OCI-LY1 (cell line): Measurements from ENCODE around the gene A2ML1.

Experiments used
- EZH2 ChIP-seq: fragments of 200-600 bp; sonication (generic), shearing (Covaris generic); IDR thresholded peaks from 2 replicates; pipeline ENCODE4 v1.8.0; 2017; ENCODE audit warnings: borderline replicate concordance, mixed run types, mild to moderate bottlenecking, antibody characterized with exemption, low read length, moderate library complexity, mixed read lengths
- TF ChIP-seq, protein P1 (sequence below): fragments of 200-600 bp; sonication (generic), shearing (Covaris generic); IDR thresholded peaks from 2 replicates; pipeline ENCODE4 v1.5.1; 2017; ENCODE audit warnings: mild to moderate bottlenecking, antibody characterized with exemption, low read length, moderate library complexity, mixed read lengths

DNA sequence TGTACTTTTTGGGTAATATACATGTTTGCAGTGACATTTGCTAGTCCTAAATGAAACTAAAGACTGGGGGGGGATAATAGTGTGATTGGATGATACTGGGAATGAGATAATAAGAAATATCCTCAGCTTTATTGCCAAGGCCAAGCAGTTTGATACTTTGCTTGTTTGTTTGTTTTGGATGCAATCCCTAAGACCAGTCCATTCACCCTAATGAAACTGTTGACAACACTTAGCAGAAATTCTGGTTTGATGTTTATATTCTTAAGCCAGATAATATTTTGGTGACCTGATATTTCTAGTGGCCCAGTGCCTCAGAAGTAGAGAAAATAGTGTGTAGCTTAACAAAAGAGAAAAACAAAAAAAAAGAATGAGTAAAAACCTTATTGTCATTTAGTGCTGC lies 93.7 kb downstream of the A2ML1 start:
- TF ChIP-seq, protein P1, sequence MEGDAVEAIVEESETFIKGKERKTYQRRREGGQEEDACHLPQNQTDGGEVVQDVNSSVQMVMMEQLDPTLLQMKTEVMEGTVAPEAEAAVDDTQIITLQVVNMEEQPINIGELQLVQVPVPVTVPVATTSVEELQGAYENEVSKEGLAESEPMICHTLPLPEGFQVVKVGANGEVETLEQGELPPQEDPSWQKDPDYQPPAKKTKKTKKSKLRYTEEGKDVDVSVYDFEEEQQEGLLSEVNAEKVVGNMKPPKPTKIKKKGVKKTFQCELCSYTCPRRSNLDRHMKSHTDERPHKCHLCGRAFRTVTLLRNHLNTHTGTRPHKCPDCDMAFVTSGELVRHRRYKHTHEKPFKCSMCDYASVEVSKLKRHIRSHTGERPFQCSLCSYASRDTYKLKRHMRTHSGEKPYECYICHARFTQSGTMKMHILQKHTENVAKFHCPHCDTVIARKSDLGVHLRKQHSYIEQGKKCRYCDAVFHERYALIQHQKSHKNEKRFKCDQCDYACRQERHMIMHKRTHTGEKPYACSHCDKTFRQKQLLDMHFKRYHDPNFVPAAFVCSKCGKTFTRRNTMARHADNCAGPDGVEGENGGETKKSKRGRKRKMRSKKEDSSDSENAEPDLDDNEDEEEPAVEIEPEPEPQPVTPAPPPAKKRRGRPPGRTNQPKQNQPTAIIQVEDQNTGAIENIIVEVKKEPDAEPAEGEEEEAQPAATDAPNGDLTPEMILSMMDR, result no peak
- TF ChIP-seq EZH2, result no peak
